Ishikawa (cell line): ENCODE results near the gene REC114.

ENCODE experiments used
- CEBPB ChIP-seq: IDR thresholded peaks from 2 replicates; pipeline ENCODE4 v1.6.1; 2012
- CREB1 ChIP-seq: IDR thresholded peaks from 2 replicates; pipeline ENCODE4 v1.6.1; 2012; ENCODE audit warnings: low read depth
- EGR1 ChIP-seq: IDR thresholded peaks from 2 replicates; pipeline ENCODE4 v1.6.1; 2012
- EP300 ChIP-seq: IDR thresholded peaks from 2 replicates; pipeline ENCODE4 v1.6.1; 2012; ENCODE audit warnings: borderline replicate concordance
- FOXM1 ChIP-seq: IDR thresholded peaks from 2 replicates; pipeline ENCODE4 v1.6.1; 2012; ENCODE audit warnings: low read depth, borderline replicate concordance
- MAX ChIP-seq: IDR thresholded peaks from 2 replicates; pipeline ENCODE4 v1.6.1; 2012
- NFIC ChIP-seq: IDR thresholded peaks from 2 replicates; pipeline ENCODE4 v1.6.1; 2012
- RAD21 ChIP-seq: IDR thresholded peaks from 2 replicates; pipeline ENCODE4 v1.6.1; 2012; ENCODE audit warnings: low read depth
- REST ChIP-seq: IDR thresholded peaks from 2 replicates; pipeline ENCODE4 v1.6.1; 2012; ENCODE audit warnings: low read depth, mild to moderate bottlenecking
- TAF1 ChIP-seq: IDR thresholded peaks from 2 replicates; pipeline ENCODE4 v1.6.1; 2012; ENCODE audit warnings: low read depth, mild to moderate bottlenecking
- TCF12 ChIP-seq: IDR thresholded peaks from 2 replicates; pipeline ENCODE4 v1.6.1; 2012; ENCODE audit warnings: low read depth
- TEAD4 ChIP-seq: IDR thresholded peaks from 2 replicates; pipeline ENCODE4 v1.6.1; 2012
- USF1 ChIP-seq: IDR thresholded peaks from 2 replicates; pipeline ENCODE4 v1.6.1; 2012
- YY1 ChIP-seq: IDR thresholded peaks from 2 replicates; pipeline ENCODE4 v1.6.1; 2012; ENCODE audit warnings: low read depth
- ZBTB7A ChIP-seq: IDR thresholded peaks from 2 replicates; pipeline ENCODE4 v1.6.1; 2012; ENCODE audit warnings: low read depth

REC114 gene

GRCh38 chr15:73493922-73494321 lies 51.0 kb downstream of the REC114 start:
- no peak for TF ChIP-seq EP300
- no peak for TF ChIP-seq MAX
- no peak for TF ChIP-seq EGR1

- TF ChIP-seq USF1 (no peak), RAD21 (no peak), FOXM1 (no peak), TAF1 (no peak), ZBTB7A (no peak), EGR1 (no peak), TEAD4 (no peak), YY1 (no peak), CEBPB (no peak), REST (no peak), NFIC (no peak), CREB1 (no peak), TCF12 (no peak), MAX (no peak), EP300 (no peak)
Measured at GRCh38 chr15:73495181-73495580, 52.2 kb downstream of the REC114 start.

GRCh38 chr15:73500696-73501095 lies 57.7 kb downstream of the REC114 start:
- TF ChIP-seq CREB1: no peak
- no peak for TF ChIP-seq MAX
- no peak for TF ChIP-seq EGR1
- no peak for TF ChIP-seq REST
- TF ChIP-seq CEBPB: no peak
- no peak for TF ChIP-seq TEAD4
- no peak for TF ChIP-seq TAF1
- TF ChIP-seq NFIC: no peak

GRCh38 chr15:73504885-73505284 lies 61.9 kb downstream of the REC114 start:
- TF ChIP-seq YY1 (no peak), RAD21 (no peak), TCF12 (no peak), USF1 (no peak), EP300 (no peak), TEAD4 (no peak), FOXM1 (no peak), MAX (no peak), CREB1 (no peak), EGR1 (no peak)

GRCh38 chr15:73515527-73515926 lies 72.6 kb downstream of the REC114 start:
- no peak for TF ChIP-seq EP300
- TF ChIP-seq CREB1: no peak
- no peak for TF ChIP-seq ZBTB7A
- no peak for TF ChIP-seq MAX
- TF ChIP-seq TCF12: no peak
- no peak for TF ChIP-seq EGR1
- TF ChIP-seq NFIC: no peak
- no peak for TF ChIP-seq TAF1
- no peak for TF ChIP-seq RAD21
- TF ChIP-seq YY1: no peak
- no peak for TF ChIP-seq CEBPB
- no peak for TF ChIP-seq TEAD4
- no peak for TF ChIP-seq USF1
- no peak for TF ChIP-seq FOXM1
- no peak for TF ChIP-seq REST
